ENCODE data around the gene GHRHR.

The GHRHR gene

DNA sequence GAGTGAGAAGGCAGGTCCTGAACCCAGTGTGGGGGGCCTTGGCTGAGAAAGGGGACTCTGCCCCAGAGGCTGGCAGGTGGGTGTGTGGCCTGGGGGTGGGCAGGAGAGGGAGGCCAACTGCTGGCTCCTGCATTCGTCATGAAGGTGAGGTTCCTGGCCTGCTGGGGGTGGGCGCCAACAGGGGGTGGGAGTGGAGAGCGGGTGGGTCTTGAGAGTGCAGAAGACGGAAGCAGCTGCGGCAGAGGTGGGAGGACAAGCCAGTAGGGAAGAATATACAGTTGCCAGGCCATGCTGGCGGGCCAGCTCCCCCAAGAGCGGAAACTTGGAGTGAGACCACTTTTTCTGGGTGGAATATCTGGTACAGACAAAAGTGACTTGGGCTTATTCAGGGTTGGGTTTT lies 23.4 kb downstream of the GHRHR start:
- DNase-seq, result no peak

DNA sequence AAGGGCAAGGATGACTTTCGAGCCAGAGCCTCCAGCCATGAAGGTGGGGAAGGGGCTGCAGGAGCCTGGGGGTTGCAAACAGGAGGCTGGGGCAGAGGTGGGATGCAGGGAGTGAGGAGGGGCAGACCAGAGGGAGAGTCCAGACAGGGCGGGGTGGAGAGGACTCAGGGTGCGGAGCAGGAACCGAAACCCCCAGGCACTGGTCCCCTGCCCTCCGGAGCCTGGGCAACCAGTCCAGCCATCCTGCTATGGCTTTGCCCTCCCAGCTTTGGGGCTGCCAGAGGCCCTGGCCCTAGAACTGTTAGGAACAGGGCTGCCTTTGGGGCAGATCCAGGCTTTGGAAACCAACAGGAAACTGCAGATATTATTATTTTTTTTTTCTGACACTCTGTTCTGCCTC lies 24.2 kb downstream of the GHRHR start:
- no peak for DNase-seq

DNA sequence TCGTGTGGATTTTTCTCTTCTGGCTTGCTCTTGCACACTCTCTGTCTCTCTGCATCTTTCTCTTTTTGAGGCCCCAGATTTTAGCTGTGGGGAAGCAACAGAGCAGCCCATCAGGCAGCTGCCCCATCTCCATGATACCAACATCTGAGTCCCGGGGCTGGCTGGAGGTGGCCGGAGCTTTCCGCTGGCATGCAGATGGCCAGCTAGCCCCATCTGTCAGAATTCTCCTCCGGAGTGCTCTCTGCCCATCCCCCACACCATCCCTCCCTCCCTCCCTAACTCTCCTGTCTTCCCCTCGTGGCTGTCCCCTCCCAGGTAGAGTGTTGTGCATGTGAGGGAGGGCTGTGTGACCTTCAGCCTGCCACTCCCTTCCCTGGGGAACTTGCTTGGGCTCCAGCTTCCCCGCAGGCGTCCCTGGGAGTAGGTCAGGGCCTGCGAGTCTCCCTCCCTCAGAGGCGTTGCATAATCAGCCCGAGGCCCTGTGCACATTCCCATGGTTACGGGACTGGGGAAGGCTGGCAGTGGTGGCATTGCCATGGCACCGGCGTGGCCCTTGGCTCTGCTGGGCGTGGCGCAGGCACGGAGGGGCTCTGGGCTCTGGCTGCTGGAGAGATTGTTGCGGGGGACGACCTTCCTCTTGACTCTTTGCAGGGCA lies 24.7 kb downstream of the GHRHR start:
- DNase-seq, result no peak

DNA sequence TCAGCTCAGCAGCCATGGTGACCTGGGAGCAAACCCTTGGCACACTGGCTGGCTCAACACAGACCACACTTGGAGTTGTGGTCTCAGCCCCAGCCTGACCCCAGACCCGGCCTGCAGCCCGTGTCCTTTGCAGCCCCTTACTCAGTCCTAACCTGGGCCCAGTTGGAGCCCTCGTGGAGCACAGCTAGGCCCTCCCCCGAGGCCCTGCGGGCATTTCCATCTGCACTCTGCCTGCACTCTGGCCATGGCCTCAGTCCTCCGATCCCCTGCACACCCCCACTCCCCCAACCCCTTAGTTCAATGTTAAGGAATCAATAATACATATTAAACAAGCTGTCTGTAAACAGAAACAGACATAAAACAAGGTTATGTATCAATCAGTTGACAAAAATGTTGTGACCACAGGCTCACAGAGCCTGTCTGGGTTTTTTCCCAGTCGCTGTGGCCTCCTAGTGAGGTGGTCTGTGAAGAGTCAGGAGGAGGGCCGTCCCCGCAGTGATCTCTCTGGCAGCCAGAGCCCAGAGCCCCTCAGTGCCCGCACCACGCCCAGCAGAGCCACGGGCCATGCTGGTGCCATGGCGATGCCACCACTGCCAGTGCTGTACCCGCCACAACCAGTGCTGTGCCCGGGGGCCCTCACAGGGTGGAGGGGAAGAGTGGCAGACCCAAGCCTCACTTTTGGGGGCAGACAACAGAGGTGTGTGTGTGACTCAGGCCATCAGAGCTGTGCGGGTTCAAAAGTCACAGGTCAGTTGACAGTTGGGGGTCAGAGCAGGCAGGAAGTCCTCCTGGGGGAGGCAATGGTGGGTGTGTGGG lies 25.5 kb downstream of the GHRHR start:
- no peak for DNase-seq

DNA sequence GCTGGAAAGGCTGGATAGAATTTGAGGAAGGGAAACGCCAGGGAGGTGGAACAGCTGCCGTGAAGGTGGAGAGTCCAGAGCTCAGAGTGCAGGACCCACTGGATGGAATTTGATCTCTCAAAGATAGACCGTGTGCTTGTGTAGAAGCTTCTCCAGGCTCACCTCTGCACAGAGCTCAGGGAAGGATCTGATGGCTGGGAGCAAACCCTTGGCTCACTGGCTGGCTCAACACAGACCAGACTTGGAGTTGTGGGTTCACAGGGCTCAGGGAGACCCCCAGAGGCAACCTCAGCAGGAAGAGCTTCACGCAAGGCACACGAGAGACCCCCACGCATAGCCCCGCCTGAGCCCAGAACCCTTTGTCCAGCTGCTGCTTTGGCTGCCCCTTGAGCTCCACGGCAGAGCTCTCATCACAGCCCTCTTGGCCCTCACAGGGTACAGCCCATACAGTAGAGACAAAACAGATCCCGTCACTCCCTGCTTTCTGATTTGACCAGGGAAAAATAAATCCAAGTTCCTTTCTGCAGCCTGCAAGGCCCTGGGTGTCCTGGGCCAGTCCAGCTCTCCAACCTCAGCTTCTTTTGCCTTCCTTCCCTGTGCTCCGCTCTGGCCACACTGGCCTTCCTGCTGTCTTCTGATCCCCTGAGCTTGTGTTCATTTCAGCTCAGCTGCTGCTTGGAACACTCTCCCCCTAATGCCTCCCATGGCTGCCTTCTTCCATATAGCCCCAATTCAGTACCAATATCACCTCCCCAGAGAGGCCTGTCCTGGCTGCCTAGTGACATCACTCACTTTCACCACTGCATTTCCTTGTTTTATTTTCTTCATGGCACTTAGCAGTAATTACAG lies 26.3 kb downstream of the GHRHR start:
- DNase-seq, result no peak

DNA sequence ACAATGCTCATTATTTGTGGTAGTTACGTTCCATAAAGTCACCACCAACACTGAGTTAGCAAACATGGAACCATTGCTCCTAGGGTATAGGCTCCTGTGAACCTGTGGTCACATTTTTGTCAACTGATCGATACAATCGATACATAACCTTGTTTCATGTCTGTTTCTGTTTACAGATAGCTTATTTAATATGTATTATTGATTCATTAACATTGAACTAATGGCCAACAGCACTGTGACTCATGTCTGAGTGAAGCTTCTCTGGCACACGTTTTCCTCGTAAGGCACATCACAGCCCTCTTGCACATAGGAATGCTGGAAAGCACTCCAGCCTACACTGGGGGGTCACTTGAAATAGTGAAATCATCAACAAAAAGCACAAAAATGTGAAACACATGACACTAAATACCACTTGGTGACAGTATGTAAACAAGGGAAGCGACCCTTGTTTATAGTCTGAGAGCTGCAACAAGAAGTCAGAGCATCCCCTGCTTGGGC lies 27.0 kb downstream of the GHRHR start:
- no peak for DNase-seq

DNA sequence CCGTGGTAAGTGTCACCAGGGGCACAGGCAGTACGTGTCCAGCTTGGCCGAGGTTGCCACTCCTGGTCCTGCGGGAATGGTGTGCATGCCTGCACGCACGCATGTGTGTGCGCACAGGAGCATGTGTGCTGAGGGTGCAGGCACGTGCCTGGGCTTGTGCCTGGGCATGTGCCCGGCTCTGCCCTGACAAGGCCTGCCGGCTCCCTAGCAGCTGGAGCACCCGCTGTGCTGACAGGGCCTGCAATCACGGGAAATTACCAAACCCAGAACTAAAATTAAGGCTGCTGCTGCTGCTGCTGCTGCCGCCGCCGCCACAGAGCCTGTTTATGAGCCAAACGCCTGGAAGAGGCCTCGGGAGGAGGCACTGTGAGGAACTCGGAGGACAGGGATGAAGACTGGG lies 28.7 kb downstream of the GHRHR start:
- no peak for DNase-seq

DNA sequence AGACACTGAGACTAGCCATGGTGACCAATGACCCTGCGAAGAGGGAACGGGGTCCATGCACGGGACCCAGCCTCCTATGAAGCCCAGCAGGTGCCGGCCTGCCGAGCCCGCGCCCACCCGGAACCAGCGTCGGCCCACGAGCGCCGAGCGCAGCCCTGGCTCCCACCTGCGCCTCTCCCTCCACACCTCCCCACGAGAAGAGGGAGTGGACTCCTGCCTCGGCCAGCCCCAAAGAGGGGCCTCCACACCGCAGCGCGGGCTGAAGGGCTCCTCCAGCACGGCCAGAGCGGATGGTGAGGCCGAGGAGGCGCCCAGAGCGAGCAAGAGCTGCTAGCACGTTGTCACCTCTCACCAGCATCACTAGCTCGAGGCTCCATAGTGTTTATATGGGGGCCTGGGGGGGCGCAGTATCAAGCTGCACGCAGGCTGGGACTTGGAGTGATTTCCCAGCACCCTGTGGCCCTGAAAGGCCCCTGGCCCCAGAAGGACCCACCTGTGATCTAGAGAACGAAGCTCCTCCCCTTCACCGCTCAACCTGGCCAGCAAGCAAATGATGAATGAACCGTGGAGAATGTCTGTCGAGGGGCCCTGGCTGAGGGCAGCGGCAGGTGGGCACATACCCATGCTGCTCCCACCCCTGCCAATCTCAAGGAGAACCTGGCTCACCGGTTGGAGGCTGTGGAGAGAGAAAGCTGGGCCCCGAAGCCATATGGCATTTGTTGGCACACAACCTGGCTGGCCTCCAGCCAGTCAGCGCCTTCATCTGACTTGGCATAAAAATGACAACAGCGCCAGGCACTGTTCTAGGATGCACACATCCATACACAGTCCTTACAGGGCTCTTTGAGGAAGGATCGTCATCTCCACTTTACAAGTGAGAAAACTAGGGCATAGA lies 30.7 kb downstream of the GHRHR start:
- DNase-seq, result no peak

DNA sequence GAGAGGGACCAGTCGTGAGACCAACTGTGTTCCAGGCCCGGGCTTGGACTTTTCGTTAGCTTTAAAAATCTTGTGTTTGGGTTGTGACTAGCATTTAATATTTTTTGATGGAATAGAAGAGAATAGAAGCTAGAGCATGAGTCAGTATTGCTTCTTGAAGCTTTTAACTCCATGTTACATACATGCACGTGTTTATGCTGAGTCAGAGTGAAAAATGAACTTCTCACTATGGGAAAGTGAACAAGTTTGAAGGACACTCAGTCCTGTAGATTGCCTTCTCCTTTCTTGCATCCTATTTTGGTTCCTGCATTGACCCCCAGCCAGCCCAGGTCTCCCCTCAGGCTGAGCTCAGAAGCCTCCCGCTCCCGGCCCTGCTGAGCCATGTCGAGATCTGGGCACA lies 31.8 kb downstream of the GHRHR start:
- DNase-seq, result no peak

DNA sequence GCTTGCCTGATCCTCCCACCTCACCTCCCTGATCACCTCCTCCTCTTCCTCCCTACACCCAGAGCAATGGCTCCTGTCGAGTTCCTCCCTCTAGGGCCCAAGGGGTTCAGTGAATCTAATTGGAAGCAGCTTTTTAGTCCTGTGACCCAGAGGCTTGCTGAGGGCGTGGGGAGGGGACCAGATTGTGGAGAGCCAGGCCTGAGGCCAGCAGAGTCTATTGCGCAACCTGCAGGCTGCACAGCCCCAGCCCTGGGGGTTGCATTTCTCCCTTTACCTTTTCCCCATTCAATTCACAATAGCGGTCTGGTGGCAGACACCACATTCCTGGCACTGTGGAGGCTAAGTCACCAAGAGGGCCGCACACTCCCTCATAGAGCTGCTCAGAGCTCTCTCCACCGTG lies 32.5 kb downstream of the GHRHR start:
- DNase-seq, result no peak

DNA sequence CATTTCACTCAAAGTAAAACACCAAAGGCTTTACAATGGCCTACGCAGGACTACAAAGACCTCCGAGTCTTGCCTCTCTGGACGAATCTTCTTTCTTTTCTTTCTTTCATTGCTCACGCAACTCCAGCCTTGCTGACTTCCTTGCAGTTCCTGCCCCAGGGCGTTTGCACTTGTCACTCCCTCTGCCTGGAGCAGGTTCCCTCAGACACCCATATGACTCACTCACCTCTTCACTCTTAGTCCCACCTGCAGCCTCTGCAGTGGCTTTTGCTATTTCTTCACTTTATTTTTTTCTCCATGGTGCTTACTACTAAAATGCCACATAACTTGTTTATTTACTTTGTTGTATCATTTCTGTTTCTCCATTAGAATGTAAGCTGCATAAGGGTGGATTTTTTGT lies 33.1 kb downstream of the GHRHR start:
- DNase-seq, result no peak

DNA sequence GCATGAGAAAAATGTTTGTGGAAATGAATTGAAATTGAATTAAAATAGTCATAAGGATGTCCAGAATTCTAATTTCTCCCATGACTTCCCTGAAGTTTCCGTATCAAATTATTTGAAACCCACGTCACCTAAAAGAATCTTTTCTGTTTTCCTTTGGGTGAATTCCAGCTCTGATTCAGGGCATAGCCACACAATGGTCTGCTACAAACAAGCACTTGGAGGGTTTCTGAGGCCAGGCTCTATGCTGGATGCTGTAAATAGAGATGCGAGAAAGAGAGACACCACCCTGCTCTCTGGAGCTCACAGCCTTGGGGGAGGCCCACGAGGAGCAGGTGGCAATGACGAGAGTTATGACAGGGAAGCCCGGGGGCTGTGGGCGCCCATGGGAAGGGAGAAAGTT lies 33.6 kb downstream of the GHRHR start:
- no peak for DNase-seq

DNA sequence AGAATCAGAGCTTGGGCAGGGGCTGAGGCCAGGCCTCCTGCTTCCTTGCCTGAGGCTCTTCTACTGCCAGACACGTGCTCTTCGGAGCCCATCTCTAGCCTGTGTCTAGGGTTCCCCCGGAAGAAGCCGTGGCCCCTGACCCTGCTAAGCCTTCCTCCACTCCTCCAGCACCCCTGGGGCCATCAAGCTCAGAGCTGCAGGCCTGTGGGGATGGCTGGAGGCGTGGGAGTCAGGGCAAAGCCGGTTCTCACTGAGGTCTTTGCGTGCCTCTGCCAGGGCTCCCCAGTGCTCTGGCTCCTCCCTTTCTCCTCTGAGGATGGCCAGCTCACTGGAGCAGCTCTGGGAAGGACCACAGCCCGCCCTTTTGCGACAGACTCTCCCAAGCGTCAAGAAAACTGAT lies 34.4 kb downstream of the GHRHR start:
- DNase-seq, result no peak

DNA sequence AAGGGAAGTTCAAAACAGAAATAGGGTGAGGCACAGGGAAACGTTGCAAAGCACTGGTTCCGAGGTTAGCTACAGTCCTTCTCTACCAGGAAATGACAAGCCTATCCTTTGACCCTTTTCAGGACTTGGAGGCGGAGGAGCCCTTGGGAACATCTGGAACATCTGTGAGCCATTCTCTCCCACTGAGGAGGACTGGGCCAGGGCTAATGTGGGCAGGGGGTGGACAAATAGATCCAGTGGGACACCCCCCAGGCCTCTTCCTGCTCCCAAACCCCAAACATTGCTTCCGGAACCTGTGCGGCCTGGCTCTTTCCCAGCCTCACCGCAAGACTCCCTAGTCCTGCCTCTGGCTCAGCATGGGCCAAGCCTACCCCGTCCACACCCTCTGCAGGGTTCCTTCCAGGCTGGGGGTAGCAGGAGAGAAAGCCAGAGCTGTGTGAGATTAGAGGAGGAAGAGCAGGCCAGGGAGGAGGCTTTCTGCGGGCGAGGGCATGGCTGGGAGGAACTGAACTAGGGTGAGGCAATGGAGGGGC lies 36.5 kb downstream of the GHRHR start:
- no peak for DNase-seq

DNA sequence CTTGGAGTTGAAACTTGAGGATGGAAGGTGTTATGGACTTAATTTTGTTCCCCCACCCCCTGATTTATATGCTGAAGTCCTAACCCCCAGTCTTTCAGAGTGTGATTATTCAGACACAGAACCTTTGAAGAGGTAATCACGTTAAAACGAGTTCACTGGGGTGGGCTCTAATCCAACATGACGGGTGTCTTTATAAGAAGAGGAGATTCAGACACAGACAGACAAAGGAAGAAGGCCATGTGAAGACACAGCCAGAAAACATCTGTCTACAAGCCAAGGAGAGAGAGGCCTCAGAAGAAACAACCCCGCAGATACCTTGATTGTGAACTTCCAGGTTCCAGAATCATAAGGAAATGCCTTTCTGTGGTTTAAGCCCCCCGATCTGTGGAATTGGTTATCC lies 37.0 kb downstream of the GHRHR start:
- no peak for DNase-seq

DNA sequence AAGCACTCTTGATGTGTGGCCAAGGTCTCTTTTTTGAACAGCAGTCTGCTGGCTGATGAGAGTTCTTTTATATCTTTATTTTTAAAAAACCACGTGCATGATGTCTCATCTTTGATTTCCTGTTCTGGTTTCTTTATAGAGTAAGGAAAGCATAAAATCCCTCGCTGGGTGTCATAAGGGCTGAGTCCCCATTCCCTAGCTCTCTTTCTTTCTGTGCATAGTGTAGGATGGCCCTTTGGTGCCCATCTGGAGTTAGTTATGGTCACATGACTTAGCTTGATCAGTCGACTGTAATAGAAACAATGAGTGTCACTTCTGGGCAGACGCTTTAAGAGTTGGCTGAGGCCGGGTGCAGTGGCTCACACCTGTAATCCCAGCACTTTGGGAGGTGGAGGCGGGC lies 38.5 kb downstream of the GHRHR start:
- no peak for DNase-seq

DNA sequence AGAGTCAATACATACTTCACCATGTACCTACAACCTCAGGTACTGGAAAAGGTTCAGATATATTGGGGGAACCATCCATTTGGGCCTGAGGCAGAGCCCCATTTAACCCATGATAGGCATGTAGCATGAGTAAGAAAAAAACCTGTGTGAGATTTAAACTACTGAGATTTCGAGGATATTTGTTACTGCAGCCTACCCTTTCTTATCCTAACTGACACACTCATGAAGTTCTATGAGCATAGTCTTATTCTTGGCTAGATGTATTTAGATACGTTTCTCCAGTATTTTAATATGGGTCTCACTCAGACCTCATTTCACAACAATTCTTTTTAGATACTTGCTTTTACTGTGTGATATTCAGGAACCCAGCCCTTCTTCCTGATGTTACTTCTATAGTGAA lies 39.3 kb downstream of the GHRHR start:
- DNase-seq, result no peak

DNA sequence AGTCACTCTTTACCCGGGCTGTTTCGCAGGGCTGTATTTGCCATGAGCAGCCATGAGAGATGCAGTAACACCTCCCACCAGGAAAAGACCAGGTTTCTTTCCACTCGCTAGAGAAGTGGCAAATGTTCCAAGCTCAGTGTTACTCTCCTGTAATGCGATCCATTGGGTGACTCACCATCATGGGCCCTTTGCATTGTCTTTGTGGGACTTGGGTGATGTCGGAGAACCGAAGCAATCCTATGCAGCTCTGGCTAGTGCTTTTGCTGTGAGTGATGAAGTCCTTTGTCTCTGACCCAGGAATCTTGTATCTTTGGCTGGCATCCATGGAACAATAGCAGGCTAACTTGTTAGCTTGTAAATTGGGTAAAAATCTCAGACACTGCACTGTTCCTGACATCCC lies 40.0 kb downstream of the GHRHR start:
- DNase-seq, result no peak

DNA sequence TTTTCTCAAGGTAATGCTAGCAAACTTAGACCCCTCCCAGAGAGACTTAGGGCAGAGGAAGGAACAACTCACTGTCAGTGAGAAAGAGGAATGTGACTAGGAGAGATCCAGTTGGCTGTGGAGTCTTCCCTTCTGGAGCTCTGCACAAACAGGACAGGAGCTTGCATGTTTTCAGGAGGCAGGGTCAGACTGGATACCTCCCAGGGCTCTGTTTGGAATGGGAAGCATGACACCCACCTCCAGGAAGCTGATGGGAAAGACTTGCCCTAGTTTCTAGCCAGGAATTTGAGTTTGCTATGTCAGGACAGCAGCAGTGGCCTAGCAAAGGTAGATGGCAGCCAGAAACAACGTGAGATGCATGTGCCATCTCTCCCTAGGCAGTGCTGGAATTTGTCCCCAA lies 40.6 kb downstream of the GHRHR start:
- no peak for DNase-seq

DNA sequence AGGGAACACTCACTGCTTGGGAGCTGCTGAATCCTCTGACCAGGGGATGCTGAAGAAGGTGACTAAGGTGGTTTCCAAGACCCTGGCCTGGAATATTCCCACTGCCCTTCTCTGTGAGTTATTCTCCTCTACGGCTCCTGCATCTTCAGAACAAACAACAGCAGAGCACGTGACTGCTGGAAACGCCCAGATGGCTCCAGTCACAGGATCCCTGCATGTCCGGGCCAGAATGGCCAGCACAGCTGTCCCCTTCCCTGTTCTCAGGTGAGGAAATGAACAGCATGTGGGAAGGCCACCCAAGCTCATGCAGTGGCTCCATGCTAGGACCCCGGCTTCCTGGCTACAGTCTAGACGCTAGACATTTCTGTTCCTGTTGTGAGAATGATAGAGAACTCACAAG lies 43.1 kb downstream of the GHRHR start:
- DNase-seq, result no peak

DNA sequence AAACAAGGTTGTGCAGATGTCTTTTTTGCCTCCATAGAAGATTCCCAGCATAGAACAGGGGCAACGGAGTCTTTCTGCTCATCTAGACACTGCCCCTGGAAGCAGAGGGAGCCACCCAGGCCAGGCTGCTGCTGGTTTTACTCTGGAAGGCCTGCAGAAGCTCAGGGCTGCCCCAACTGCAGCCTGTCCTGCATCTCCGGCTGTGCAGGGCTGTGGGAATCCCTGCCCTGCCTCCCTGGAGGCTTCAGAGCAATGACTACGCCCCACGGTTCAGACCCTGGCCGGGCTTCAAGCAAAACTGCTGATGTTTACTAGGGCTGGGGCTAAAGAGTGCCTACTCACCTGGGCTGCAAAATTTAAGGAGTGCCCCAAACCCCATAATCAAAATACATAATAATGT lies 43.9 kb downstream of the GHRHR start:
- DNase-seq, result no peak

DNA sequence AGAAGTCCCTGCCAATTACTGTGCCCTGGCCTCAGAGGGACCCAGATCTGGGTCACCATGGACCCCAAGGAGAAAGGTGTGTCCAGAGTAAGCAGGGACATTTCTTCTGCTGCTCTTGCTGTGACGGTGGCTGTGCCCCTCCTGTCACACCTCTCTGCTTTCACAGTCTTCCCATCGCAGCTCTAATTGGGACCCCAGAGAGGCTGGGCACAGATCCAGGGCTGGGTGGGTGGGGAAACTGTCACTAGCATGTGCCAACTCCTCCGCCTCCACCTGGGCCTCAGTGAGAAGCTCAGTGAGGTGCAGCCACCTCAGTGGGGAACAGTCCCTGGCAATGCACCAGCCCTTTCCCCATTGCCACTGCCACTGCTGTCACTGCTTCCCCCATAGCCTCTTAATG lies 51.1 kb downstream of the GHRHR start:
- DNase-seq, result no peak
